GM19467 (cell line): ENCODE data around the gene MPPED1.

Experiments used
- ATAC-seq: cut with Tn5 transposase; IDR thresholded peaks from one replicate; pipeline ENCODE4 v1.9.1; 2021; ENCODE audit warnings: mild to moderate bottlenecking, moderate library complexity; ENCODE audit not compliant: unreplicated experiment

The MPPED1 gene

GRCh38 chr22:43446037-43446803 is 34.4 kb downstream of the MPPED1 start:
- ATAC-seq = no peak

GRCh38 chr22:43446916-43447315 is 35.1 kb downstream of the MPPED1 start:
- no peak for ATAC-seq

- ATAC-seq = no peak
These were observed 35.6 kb downstream of the MPPED1 start for GRCh38 chr22:43447380-43447779.

GRCh38 chr22:43448048-43448447 is 36.2 kb downstream of the MPPED1 start:
- ATAC-seq = no peak

- ATAC-seq = no peak
These were observed 37.5 kb downstream of the MPPED1 start for GRCh38 chr22:43449205-43449830.

- no peak for ATAC-seq
These were observed 38.0 kb downstream of the MPPED1 start for GRCh38 chr22:43449831-43450225.

- ATAC-seq = no peak
These were observed 39.7 kb downstream of the MPPED1 start for GRCh38 chr22:43451371-43452050.

- ATAC-seq = no peak
These were observed 44.0 kb downstream of the MPPED1 start for GRCh38 chr22:43455846-43456245.

- ATAC-seq = no peak
These were observed 45.2 kb downstream of the MPPED1 start for GRCh38 chr22:43457002-43457401.

- no peak for ATAC-seq
These were observed 50.9 kb downstream of the MPPED1 start for GRCh38 chr22:43462701-43463100.

- ATAC-seq = no peak
These were observed 53.0 kb downstream of the MPPED1 start for GRCh38 chr22:43464809-43465208.

GRCh38 chr22:43465291-43466015 is 53.6 kb downstream of the MPPED1 start:
- no peak for ATAC-seq

- ATAC-seq = no peak
These were observed 54.9 kb downstream of the MPPED1 start for GRCh38 chr22:43466710-43467109.

GRCh38 chr22:43467216-43467940 is 55.6 kb downstream of the MPPED1 start:
- no peak for ATAC-seq

- no peak for ATAC-seq
These were observed 58.4 kb downstream of the MPPED1 start for GRCh38 chr22:43470253-43470652.

GRCh38 chr22:43470941-43471585 is 59.2 kb downstream of the MPPED1 start:
- ATAC-seq = no peak

GRCh38 chr22:43471606-43472135 is 59.9 kb downstream of the MPPED1 start:
- ATAC-seq = no peak

- ATAC-seq = no peak
These were observed 61.2 kb downstream of the MPPED1 start for GRCh38 chr22:43473031-43473430.

GRCh38 chr22:43473441-43473840 is 61.6 kb downstream of the MPPED1 start:
- no peak for ATAC-seq
